Measurements from ENCODE around the gene CALN1.

CALN1 gene

GRCh38 chr7:72183835-72184234 lies 228.3 kb downstream of the CALN1 start:
- no peak for DNase-seq (ENCODE audit: low spot score)

GRCh38 chr7:72182036-72182435 lies 230.1 kb downstream of the CALN1 start:
- DNase-seq (ENCODE audit: low spot score), result no peak

- no peak for DNase-seq (ENCODE audit: low spot score)
Measured at GRCh38 chr7:72176875-72177274, 235.3 kb downstream of the CALN1 start.

- no peak for DNase-seq (ENCODE audit: low spot score)
Measured at GRCh38 chr7:72170475-72170874, 241.7 kb downstream of the CALN1 start.

GRCh38 chr7:72163271-72163670 lies 248.9 kb downstream of the CALN1 start:
- no peak for DNase-seq (ENCODE audit: low spot score)

- no peak for DNase-seq (ENCODE audit: low spot score)
Measured at GRCh38 chr7:72161534-72161933, 250.6 kb downstream of the CALN1 start.

- DNase-seq (ENCODE audit: low spot score), result no peak
Measured at GRCh38 chr7:72159911-72160310, 252.2 kb downstream of the CALN1 start.

GRCh38 chr7:72156671-72157070 lies 255.5 kb downstream of the CALN1 start:
- DNase-seq (ENCODE audit: low spot score), result no peak

- DNase-seq (ENCODE audit: low spot score), result no peak
Measured at GRCh38 chr7:72153132-72153512, 259.0 kb downstream of the CALN1 start.

GRCh38 chr7:72152161-72153131 lies 259.7 kb downstream of the CALN1 start:
- DNase-seq (ENCODE audit: low spot score), result no peak

GRCh38 chr7:72140566-72140965 lies 271.6 kb downstream of the CALN1 start:
- no peak for DNase-seq (ENCODE audit: low spot score)

GRCh38 chr7:72127136-72127535 lies 285.0 kb downstream of the CALN1 start:
- DNase-seq (ENCODE audit: low spot score), result no peak

- DNase-seq (ENCODE audit: low spot score), result no peak
Measured at GRCh38 chr7:72123913-72124312, 288.2 kb downstream of the CALN1 start.

- no peak for DNase-seq (ENCODE audit: low spot score)
Measured at GRCh38 chr7:72118366-72118765, 293.8 kb downstream of the CALN1 start.

GRCh38 chr7:72114129-72114528 lies 298.0 kb downstream of the CALN1 start:
- DNase-seq (ENCODE audit: low spot score), result no peak

GRCh38 chr7:72112992-72113391 lies 299.1 kb downstream of the CALN1 start:
- no peak for DNase-seq (ENCODE audit: low spot score)

GRCh38 chr7:72112530-72112929 lies 299.6 kb downstream of the CALN1 start:
- no peak for DNase-seq (ENCODE audit: low spot score)

- DNase-seq (ENCODE audit: low spot score), result no peak
Measured at GRCh38 chr7:72111086-72111485, 301.1 kb downstream of the CALN1 start.

- no peak for DNase-seq (ENCODE audit: low spot score)
Measured at GRCh38 chr7:72109566-72109965, 302.6 kb downstream of the CALN1 start.

GRCh38 chr7:72106405-72106804 lies 305.7 kb downstream of the CALN1 start:
- DNase-seq (ENCODE audit: low spot score), result no peak

GRCh38 chr7:72101444-72101843 lies 310.7 kb downstream of the CALN1 start:
- DNase-seq (ENCODE audit: low spot score), result no peak

GRCh38 chr7:72099784-72100183 lies 312.4 kb downstream of the CALN1 start:
- DNase-seq (ENCODE audit: low spot score), result no peak

- no peak for DNase-seq (ENCODE audit: low spot score)
Measured at GRCh38 chr7:72098807-72099580, 313.1 kb downstream of the CALN1 start.
